Measurements from ENCODE around the gene AUTS2.

DNA sequence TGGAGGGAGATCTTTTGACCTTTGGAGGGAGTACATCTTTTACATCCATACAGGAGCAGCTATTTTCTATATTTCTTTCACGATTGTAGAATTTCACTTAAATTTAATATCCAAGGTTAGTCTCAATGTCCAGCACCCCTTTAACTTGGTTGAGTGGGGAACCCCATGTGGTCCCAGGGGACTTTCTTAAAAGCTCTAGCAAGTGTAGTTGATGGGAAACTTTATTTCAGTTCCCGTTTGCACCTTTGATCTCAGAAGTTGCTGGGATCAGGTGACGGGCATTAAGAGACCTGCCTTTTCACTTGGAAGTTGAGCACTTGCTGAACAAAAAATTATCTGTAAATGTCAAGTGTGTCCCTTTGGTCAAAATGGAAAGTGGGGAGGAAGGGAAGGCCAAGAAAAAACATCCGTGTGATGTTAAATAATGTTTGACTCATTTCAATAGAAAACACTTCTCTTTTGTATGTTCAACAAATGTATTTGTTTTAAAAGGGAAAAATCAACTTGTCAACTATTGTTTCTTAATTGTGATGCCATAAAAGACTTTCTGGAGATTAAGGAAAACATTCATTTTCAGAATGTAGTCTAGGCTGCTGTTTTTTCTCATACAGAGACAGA, 1163.5 kb downstream of the AUTS2 start:
- TF ChIP-seq CTCF (conservative IDR thresholded peaks at IDR 0.05; ENCODE audit: low read length) = no peak
- no peak for TF ChIP-seq EZH2phosphoT487 (IDR thresholded peaks at IDR 0.05; ENCODE audit: borderline replicate concordance)
